ENCODE data around the gene CLDN25. TPM values are rescaled to one million over a fixed set of nuclear protein-coding genes. Genes with fewer than 3 reads are reported as not detected.

The CLDN25 gene
- total and polyA plus RNA-seq, 3 donors from 2014 or later: not detected

Small RNA genes within 50 kb of the gene (small RNA-seq; reads per million reads assigned to genes)
- gene LRRC37A13P: 0 reads per million in 2 donors
- gene RPS29P19: 0 reads per million in 2 donors

Other genes with a start within 250 kb of the CLDN25 start
- 1 to 10 TPM; 1.5 to 2.2 TPM for gene TMPRSS5, start 73.5 kb upstream of the CLDN25 start, total RNA-seq
- 1.4 TPM for gene TMPRSS5, start 73.5 kb upstream of the CLDN25 start, polyA plus RNA-seq (ENCODE audit: insufficient read depth, low read depth, low replicate concordance)
- gene ZW10, start 6.1 kb upstream of the CLDN25 start, total RNA-seq: 10 to 100 TPM; 19.0 to 29.6 TPM
- 30.5 TPM for gene ZW10, start 6.1 kb upstream of the CLDN25 start, polyA plus RNA-seq (ENCODE audit: insufficient read depth, low read depth, low replicate concordance)
- 10 to 100 TPM; 36.6 to 39.9 TPM for gene USP28, start 95.8 kb downstream of the CLDN25 start, total RNA-seq
- gene USP28, start 95.8 kb downstream of the CLDN25 start, polyA plus RNA-seq (ENCODE audit: insufficient read depth, low read depth, low replicate concordance): 23.2 TPM
- 1 to 10 TPM; 1.7 to 2.9 TPM for gene HTR3B, start 125.0 kb downstream of the CLDN25 start, total RNA-seq
- 1.1 TPM for gene HTR3B, start 125.0 kb downstream of the CLDN25 start, polyA plus RNA-seq (ENCODE audit: insufficient read depth, low read depth, low replicate concordance)
- under 1 TPM; 0.39 to 0.81 TPM for gene HTR3A, start 195.3 kb downstream of the CLDN25 start, total RNA-seq
- 0.29 TPM for gene HTR3A, start 195.3 kb downstream of the CLDN25 start, polyA plus RNA-seq (ENCODE audit: insufficient read depth, low read depth, low replicate concordance)